GM12878 (cell line): ENCODE measurements around the gene ZNF543. TPM values are rescaled to one million over a fixed set of nuclear protein-coding genes. Genes with fewer than 3 reads are reported as not detected.
A peak's percentile ranks its signal among the peaks of the same experiment; 100 is the strongest.

Experiments
- ATF7 ChIP-seq: fragments of 450-650 bp; IDR thresholded peaks from 2 replicates; pipeline ENCODE4 v1.6.1; 2016; ENCODE audit warnings: low read depth, mild to moderate bottlenecking
- BACH1 ChIP-seq: fragments of 450-650 bp; IDR thresholded peaks from 2 replicates; pipeline ENCODE4 v1.6.1; 2017; ENCODE audit warnings: mild to moderate bottlenecking, borderline replicate concordance
- CREB1 ChIP-seq: IDR thresholded peaks from 2 replicates; pipeline ENCODE4 v1.6.1; 2012; ENCODE audit warnings: low read depth, mild to moderate bottlenecking, inconsistent platforms
- CREM ChIP-seq: IDR thresholded peaks from 2 replicates; pipeline ENCODE4 v1.6.1; 2014; ENCODE audit warnings: antibody characterized with exemption, low read depth
- EGR1 ChIP-seq, 2 experiments: IDR thresholded peaks; 1 replicate in 1 of 2; 2 replicates in 1 of 2; pipeline ENCODE4 v1.6.1; 2011 to 2012; ENCODE audit warnings: low read depth in 2 of 2, low read length in 2 of 2, borderline replicate concordance in 1 of 2, mild to moderate bottlenecking in 1 of 2, moderate library complexity in 1 of 2
- GABPA ChIP-seq: IDR thresholded peaks from 2 replicates; pipeline ENCODE4 v1.6.1; 2014; ENCODE audit warnings: antibody characterized with exemption, low read depth, mild to moderate bottlenecking, inconsistent platforms
- HCFC1 ChIP-seq: fragments of 150-350 bp; IDR thresholded peaks from 2 replicates; pipeline ENCODE4 v1.6.1; 2014; ENCODE audit warnings: low read length
- IKZF2 ChIP-seq, 2 experiments: fragments of 450-650 bp; IDR thresholded peaks; 2 replicates each; pipeline ENCODE4 v1.6.1; 2017; ENCODE audit warnings: mild to moderate bottlenecking in 2 of 2, moderate library complexity in 2 of 2
- LARP7 ChIP-seq: fragments of 450-650 bp; IDR thresholded peaks from 2 replicates; pipeline ENCODE4 v1.6.1; 2017; ENCODE audit warnings: mild to moderate bottlenecking
- MXI1 ChIP-seq: fragments of 150-350 bp; IDR thresholded peaks from 2 replicates; pipeline ENCODE4 v1.6.1; 2011; ENCODE audit warnings: low read depth, mild to moderate bottlenecking, inconsistent platforms, low read length, improper control_type of control experiment
- NBN ChIP-seq: fragments of 450-650 bp; IDR thresholded peaks from 2 replicates; pipeline ENCODE4 v1.6.1; 2016
- NFYA ChIP-seq: IDR thresholded peaks from 2 replicates; pipeline ENCODE4 v1.6.1; 2011; ENCODE audit warnings: low read depth, mild to moderate bottlenecking, low read length, improper control_type of control experiment, borderline replicate concordance
- POU2F2 ChIP-seq: IDR thresholded peaks from 3 replicates; pipeline ENCODE4 v1.6.1; 2011; ENCODE audit warnings: low read depth, mild to moderate bottlenecking, low read length, borderline replicate concordance
- RFX5 ChIP-seq: IDR thresholded peaks from 2 replicates; pipeline ENCODE4 v1.6.1; 2011; ENCODE audit warnings: low read depth, low read length, improper control_type of control experiment
- SIX5 ChIP-seq: IDR thresholded peaks from 2 replicates; pipeline ENCODE4 v1.6.1; 2011; ENCODE audit warnings: mild to moderate bottlenecking, low read depth, low read length, moderate library complexity; ENCODE audit not compliant: severe bottlenecking
- SMAD5 ChIP-seq: IDR thresholded peaks from 2 replicates; pipeline ENCODE4 v1.6.1; 2016; ENCODE audit warnings: antibody characterized with exemption, low read depth
- SMC3 ChIP-seq: IDR thresholded peaks from 2 replicates; pipeline ENCODE4 v1.6.1; 2011; ENCODE audit warnings: low read length, improper control_type of control experiment, borderline replicate concordance
- SRF ChIP-seq, 2 experiments: IDR thresholded peaks; 2 replicates each; pipeline ENCODE4 v1.6.1; 2011; ENCODE audit warnings: low read depth in 2 of 2, low read length in 2 of 2, mild to moderate bottlenecking in 1 of 2, moderate library complexity in 1 of 2
- TAF1 ChIP-seq: IDR thresholded peaks from 2 replicates; pipeline ENCODE4 v1.6.1; 2011; ENCODE audit warnings: mild to moderate bottlenecking, low read depth, low read length, borderline replicate concordance
- TCF7 ChIP-seq: IDR thresholded peaks from 2 replicates; pipeline ENCODE4 v1.6.1; 2014; ENCODE audit warnings: antibody characterized with exemption, borderline replicate concordance
- ZNF622 ChIP-seq: fragments of 450-650 bp; IDR thresholded peaks from 2 replicates; pipeline ENCODE4 v1.6.1; 2017; ENCODE audit warnings: mild to moderate bottlenecking, inconsistent platforms
- polyA plus RNA-seq, 11 experiments: library from polyadenylated mRNA; depleted of rRNA in 4 of 11; unstranded in 6 of 11; stranded (reverse) in 5 of 11; fragments of >200 nt; fragmentation: Nextera tagmentation in 4 of 11; fragmentation: Illumina TruSeq in 1 of 11; extraction: Ambion mirVana in 4 of 11; extraction: Trizol in 1 of 11; gene quantifications; 1 replicate in 1 of 11; 2 replicates in 10 of 11; pipeline versions ENCODE4 v1.2.1 to v1.2.3, GENCODE V29; 2011 to 2016; ENCODE audit warnings: inconsistent platforms in 2 of 11, missing spikeins in 2 of 11, low read depth in 1 of 11
- total RNA-seq, 4 experiments: library from RNA; depleted of rRNA in 3 of 4; stranded (reverse); fragments of >200 nt in 3 of 4; fragmentation: Illumina TruSeq in 1 of 4; extraction: Trizol in 1 of 4; gene quantifications; 2 replicates each; pipeline versions ENCODE4 v1.2.1 to v1.2.3, GENCODE V29; 2013 to 2021
- TF ChIP-seq, protein P1 (sequence below): fragments of 450-650 bp; IDR thresholded peaks from 2 replicates; pipeline ENCODE4 v1.6.1; 2017; ENCODE audit warnings: mild to moderate bottlenecking, low read depth, inconsistent platforms; ENCODE audit not compliant: poor library complexity, severe bottlenecking
- TF ChIP-seq, protein P2 (sequence below): fragments of 150-350 bp; IDR thresholded peaks from 2 replicates; pipeline ENCODE4 v1.6.1; 2016; ENCODE audit warnings: low read depth, low read length

ZNF543 gene
- total and polyA plus RNA-seq, 10 of the 15 experiments (the other 5 are each of a cell fraction or from before 2014, with no cell fraction given): 0.53 to 9.0 (median 3.5) TPM

DNA sequence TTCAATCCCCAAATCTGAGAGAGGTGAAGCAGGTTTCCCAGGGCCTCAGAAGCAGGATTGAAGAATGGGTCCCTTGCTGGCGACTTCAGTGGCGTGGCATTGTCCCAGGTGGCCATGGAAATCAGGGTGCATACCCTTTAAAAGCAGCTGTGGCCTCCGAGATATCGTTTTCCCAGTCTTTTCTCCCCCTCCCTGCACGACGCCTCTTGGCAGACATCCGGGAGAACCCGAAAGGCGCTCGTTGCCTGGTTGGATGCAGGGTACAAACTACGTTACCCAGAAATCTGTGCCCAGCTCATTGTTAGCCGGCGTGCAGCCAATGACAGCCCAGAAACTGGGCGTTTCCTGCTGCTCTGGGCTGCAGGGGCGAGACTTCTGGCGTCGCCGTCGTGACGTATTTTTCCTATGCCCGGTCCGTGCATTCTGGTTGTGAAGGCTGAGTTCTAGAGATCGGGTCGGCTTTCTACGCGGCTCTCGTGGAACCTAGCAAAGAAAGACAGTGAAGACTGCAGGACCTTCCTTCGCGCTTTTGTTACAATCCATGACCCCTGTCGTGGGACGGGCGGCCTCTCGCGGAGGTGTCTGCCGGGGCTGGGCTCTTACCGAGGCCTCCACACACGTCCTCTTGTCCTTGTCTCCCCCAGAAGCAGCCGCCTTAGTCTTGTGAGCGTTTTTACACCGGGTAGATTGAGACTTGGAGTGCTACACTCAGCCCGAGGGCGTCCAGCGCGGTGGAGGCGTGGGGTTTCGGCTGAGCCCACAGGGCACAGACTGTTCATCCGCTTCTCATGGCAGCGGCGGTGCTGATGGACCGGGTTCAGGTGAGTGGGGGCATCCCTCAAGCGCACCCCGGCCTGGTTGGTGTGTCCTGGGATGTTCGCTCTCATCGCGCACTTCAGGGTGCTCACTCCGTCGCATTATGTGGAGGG lies 30.9 kb downstream of the ZNF543 start, which contains the start of gene ZNF304 (continued):
- TF ChIP-seq NBN (peak; percentile 63; the same call in 1 of the 2 replicates), ATF7 (peak; percentile 69), CREB1 (peak; percentile 98), POU2F2 (no peak), SMAD5 (peak; percentile 25; the same call in 1 of the 2 replicates), EGR1 (IDR thresholded peaks at IDR 0.05; ENCODE audit: borderline replicate concordance in 1 of 2, low read depth in 2 of 2, low read length in 2 of 2) (no peak; a peak in 1 of 3 replicates), LARP7 (no peak), SMC3 (peak; percentile 19; the same call in 1 of the 2 replicates), SRF (IDR thresholded peaks at IDR 0.05; ENCODE audit: low read depth in 2 of 2, low read length in 2 of 2) (peak in 1 of 2 experiments; percentile 73; a peak in 1 of 4 replicates), TCF7 (no peak), MXI1 (peak; percentile 47; the same call in 1 of the 2 replicates), BACH1 (no peak), HCFC1 (peak; percentile 89), NFYA (no peak), RFX5 (peak; percentile 64; the same call in 1 of the 2 replicates), SIX5 (peak; percentile 80), CREM (peak; percentile 99), ZNF622 (no peak), GABPA (peak; percentile 81), IKZF2 (IDR thresholded peaks at IDR 0.05) (peak in 1 of 2 experiments; percentile 50; a peak in 2 of 4 replicates), TAF1 (0 out of 2 replicates have a peak, but pooled peaks have one; percentile 15)
- TF ChIP-seq, protein P1, sequence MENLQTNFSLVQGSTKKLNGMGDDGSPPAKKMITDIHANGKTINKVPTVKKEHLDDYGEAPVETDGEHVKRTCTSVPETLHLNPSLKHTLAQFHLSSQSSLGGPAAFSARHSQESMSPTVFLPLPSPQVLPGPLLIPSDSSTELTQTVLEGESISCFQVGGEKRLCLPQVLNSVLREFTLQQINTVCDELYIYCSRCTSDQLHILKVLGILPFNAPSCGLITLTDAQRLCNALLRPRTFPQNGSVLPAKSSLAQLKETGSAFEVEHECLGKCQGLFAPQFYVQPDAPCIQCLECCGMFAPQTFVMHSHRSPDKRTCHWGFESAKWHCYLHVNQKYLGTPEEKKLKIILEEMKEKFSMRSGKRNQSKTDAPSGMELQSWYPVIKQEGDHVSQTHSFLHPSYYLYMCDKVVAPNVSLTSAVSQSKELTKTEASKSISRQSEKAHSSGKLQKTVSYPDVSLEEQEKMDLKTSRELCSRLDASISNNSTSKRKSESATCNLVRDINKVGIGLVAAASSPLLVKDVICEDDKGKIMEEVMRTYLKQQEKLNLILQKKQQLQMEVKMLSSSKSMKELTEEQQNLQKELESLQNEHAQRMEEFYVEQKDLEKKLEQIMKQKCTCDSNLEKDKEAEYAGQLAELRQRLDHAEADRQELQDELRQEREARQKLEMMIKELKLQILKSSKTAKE: no peak
- TF ChIP-seq, protein P2, sequence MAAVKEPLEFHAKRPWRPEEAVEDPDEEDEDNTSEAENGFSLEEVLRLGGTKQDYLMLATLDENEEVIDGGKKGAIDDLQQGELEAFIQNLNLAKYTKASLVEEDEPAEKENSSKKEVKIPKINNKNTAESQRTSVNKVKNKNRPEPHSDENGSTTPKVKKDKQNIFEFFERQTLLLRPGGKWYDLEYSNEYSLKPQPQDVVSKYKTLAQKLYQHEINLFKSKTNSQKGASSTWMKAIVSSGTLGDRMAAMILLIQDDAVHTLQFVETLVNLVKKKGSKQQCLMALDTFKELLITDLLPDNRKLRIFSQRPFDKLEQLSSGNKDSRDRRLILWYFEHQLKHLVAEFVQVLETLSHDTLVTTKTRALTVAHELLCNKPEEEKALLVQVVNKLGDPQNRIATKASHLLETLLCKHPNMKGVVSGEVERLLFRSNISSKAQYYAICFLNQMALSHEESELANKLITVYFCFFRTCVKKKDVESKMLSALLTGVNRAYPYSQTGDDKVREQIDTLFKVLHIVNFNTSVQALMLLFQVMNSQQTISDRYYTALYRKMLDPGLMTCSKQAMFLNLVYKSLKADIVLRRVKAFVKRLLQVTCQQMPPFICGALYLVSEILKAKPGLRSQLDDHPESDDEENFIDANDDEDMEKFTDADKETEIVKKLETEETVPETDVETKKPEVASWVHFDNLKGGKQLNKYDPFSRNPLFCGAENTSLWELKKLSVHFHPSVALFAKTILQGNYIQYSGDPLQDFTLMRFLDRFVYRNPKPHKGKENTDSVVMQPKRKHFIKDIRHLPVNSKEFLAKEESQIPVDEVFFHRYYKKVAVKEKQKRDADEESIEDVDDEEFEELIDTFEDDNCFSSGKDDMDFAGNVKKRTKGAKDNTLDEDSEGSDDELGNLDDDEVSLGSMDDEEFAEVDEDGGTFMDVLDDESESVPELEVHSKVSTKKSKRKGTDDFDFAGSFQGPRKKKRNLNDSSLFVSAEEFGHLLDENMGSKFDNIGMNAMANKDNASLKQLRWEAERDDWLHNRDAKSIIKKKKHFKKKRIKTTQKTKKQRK: no peak
